IMR-90 (cell line): Measurements from ENCODE around the gene CRISPLD2. TPM values are rescaled to one million over a fixed set of nuclear protein-coding genes. Genes with fewer than 3 reads are reported as not detected.

ENCODE experiments used
- ATAC-seq: fragments of 200-7000 bp; cut with Tn5 transposase; 2 replicates; pipeline ENCODE4 v1.9.1; 2020; ENCODE audit warnings: low read depth, mild to moderate bottlenecking, moderate library complexity
- BruUV-seq: library from RNA; stranded (reverse); fragments of 400-500 nt; replicated peaks from 2 replicates; lab custom pipeline; 2021; lab: Mats Ljungman, UMichigan
- CTCF ChIA-PET: fragments of 300-600 bp; formaldehyde crosslinking; extraction: SDS; loops from one replicate; lab custom pipeline; 2021; ENCODE audit warnings: antibody characterized with exemption; lab: Yijun Ruan, JAX
- POLR2A ChIA-PET: fragments of 300-600 bp; sonication (Branson Sonifier 250); formaldehyde crosslinking; loops from one replicate; lab custom pipeline; 2022; ENCODE audit warnings: antibody characterized with exemption; ENCODE audit not compliant: unreplicated experiment; lab: Charles Lee
- DNase-seq: peaks from one replicate; pipeline ENCODE4 v3.0.0; 2013
- H2AFZ ChIP-seq: replicated peaks from 2 replicates; pipeline ENCODE3; 2013; ENCODE audit warnings: low read length, mild to moderate bottlenecking; ENCODE audit not compliant: poor library complexity
- H2AK5ac ChIP-seq: 2 replicates; pipeline ENCODE4 v1.6.1; 2013; ENCODE audit warnings: low read depth, low read length, inconsistent platforms
- H2AK9ac ChIP-seq: replicated peaks from 2 replicates; pipeline ENCODE3; 2013; ENCODE audit warnings: mild to moderate bottlenecking, low read depth, low read length, moderate library complexity; ENCODE audit not compliant: poor library complexity
- H2BK120ac ChIP-seq: 2 replicates; pipeline ENCODE4 v1.6.1; 2013; ENCODE audit warnings: low read depth, low read length, inconsistent platforms
- H2BK15ac ChIP-seq: 3 replicates; pipeline ENCODE4 v1.6.1; 2013; ENCODE audit warnings: low read depth, low read length, inconsistent platforms
- H2BK20ac ChIP-seq: 2 replicates; pipeline ENCODE4 v1.6.1; 2013; ENCODE audit warnings: low read depth, mild to moderate bottlenecking, inconsistent platforms, low read length, moderate library complexity
- H2BK5ac ChIP-seq: 2 replicates; pipeline ENCODE4 v1.6.1; 2013; ENCODE audit warnings: mild to moderate bottlenecking, low read depth, low read length, inconsistent platforms; ENCODE audit not compliant: poor library complexity, severe bottlenecking
- H3K14ac ChIP-seq: replicated peaks from 2 replicates; pipeline ENCODE4 v1.6.1; 2013; ENCODE audit warnings: low read depth, low read length, inconsistent platforms
- H3K18ac ChIP-seq: 2 replicates; pipeline ENCODE4 v1.6.1; 2013; ENCODE audit warnings: low read depth, low read length, control low read depth
- H3K23ac ChIP-seq: 2 replicates; pipeline ENCODE4 v1.6.1; 2013; ENCODE audit warnings: low read depth, low read length, inconsistent platforms
- H3K27ac ChIP-seq: 2 replicates; pipeline ENCODE4 v1.5.1; 2013; ENCODE audit warnings: mild to moderate bottlenecking, control low read depth, low read length; ENCODE audit not compliant: insufficient read depth
- H3K27me3 ChIP-seq: 2 replicates; pipeline ENCODE4 v1.6.1; 2013; ENCODE audit warnings: low read length; ENCODE audit not compliant: control insufficient read depth, insufficient read depth
- H3K36me3 ChIP-seq: 2 replicates; pipeline ENCODE4 v1.6.1; 2013; ENCODE audit warnings: low read length, mixed read lengths; ENCODE audit not compliant: control insufficient read depth, insufficient read depth
- H3K4ac ChIP-seq: 2 replicates; pipeline ENCODE4 v1.6.1; 2013; ENCODE audit warnings: low read depth, low read length, inconsistent platforms
- H3K4me1 ChIP-seq: 2 replicates; pipeline ENCODE4 v1.6.1; 2013; ENCODE audit warnings: low read length, mixed read lengths; ENCODE audit not compliant: control insufficient read depth, insufficient read depth
- H3K4me2 ChIP-seq: 2 replicates; pipeline ENCODE4 v1.6.1; 2013; ENCODE audit warnings: low read depth, mild to moderate bottlenecking, control low read depth, low read length, moderate library complexity
- H3K4me3 ChIP-seq: 2 replicates; pipeline ENCODE4 v1.5.1; 2013; ENCODE audit warnings: low read depth, mild to moderate bottlenecking, control low read depth, low read length, moderate library complexity; ENCODE audit not compliant: insufficient read depth
- H3K56ac ChIP-seq: 2 replicates; pipeline ENCODE4 v1.6.1; 2013; ENCODE audit warnings: low read length, inconsistent platforms; ENCODE audit not compliant: insufficient read depth; ENCODE audit errors: extremely low read depth
- H3K79me1 ChIP-seq, 2 experiments: 2 replicates each; pipeline ENCODE4 v1.6.1; 2013; ENCODE audit warnings: low read length in 2 of 2, inconsistent platforms in 1 of 2, low read depth in 1 of 2
- H3K9ac ChIP-seq: 2 replicates; pipeline ENCODE4 v1.6.1; 2013; ENCODE audit warnings: low read depth, low read length, control low read depth
- H3K9me1 ChIP-seq: 2 replicates; pipeline ENCODE4 v1.6.1; 2013; ENCODE audit warnings: low read length, inconsistent platforms; ENCODE audit not compliant: insufficient read depth
- H3K9me3 ChIP-seq: 2 replicates; pipeline ENCODE4 v1.6.1; 2013; ENCODE audit warnings: low read length; ENCODE audit not compliant: control insufficient read depth, insufficient read depth
- H4K20me1 ChIP-seq: 2 replicates; pipeline ENCODE4 v1.6.1; 2013; ENCODE audit warnings: low read length, inconsistent platforms; ENCODE audit not compliant: insufficient read depth
- H4K5ac ChIP-seq: 2 replicates; pipeline ENCODE4 v1.6.1; 2013; ENCODE audit warnings: mild to moderate bottlenecking, low read depth, low read length, control low read depth
- H4K8ac ChIP-seq, 2 experiments: 2 replicates each; pipeline ENCODE4 v1.6.1; 2013; ENCODE audit warnings: low read depth in 2 of 2, low read length in 2 of 2, control low read depth in 1 of 2, inconsistent platforms in 1 of 2
- H4K91ac ChIP-seq: 2 replicates; pipeline ENCODE4 v1.6.1; 2013; ENCODE audit warnings: low read depth, low read length, inconsistent platforms; ENCODE audit not compliant: insufficient read depth
- BHLHE40 ChIP-seq: fragments of 150-350 bp; IDR thresholded peaks from 2 replicates; pipeline ENCODE4 v1.6.1; 2016; ENCODE audit warnings: mild to moderate bottlenecking, low read depth, low read length
- CEBPB ChIP-seq: IDR thresholded peaks from 2 replicates; pipeline ENCODE4 v1.6.1; 2012; ENCODE audit warnings: low read depth, low read length, improper control_type of control experiment
- MAFK ChIP-seq: IDR thresholded peaks from 2 replicates; pipeline ENCODE4 v1.6.1; 2012; ENCODE audit warnings: low read depth, low read length, improper control_type of control experiment
- MXI1 ChIP-seq: IDR thresholded peaks from 2 replicates; pipeline ENCODE4 v1.6.1; 2012; ENCODE audit warnings: low read depth, mild to moderate bottlenecking, low read length, moderate library complexity, borderline replicate concordance
- RFX5 ChIP-seq: IDR thresholded peaks from 2 replicates; pipeline ENCODE4 v1.8.0; 2012; ENCODE audit warnings: low read depth, mild to moderate bottlenecking, low read length, moderate library complexity
- WGBS, 2 experiments: methylation state at CpG; one replicate each; pipeline versions ENCODE4 v1.1.5 to v1.1.7; 2013; ENCODE audit warnings: missing lambda C conversion rate in 2 of 2; ENCODE audit not compliant: insufficient read length in 1 of 2; ENCODE audit errors: extremely low coverage in 2 of 2; 5-methylcytosine and 5-hydroxymethylcytosine counted together
- dilution Hi-C: fragments of 300-500 bp; cut with HindIII; formaldehyde crosslinking; loops from one replicate; pipeline ENCODE4 v1.14.3; 2018; ENCODE audit warnings: low sequenced_read_pairs; ENCODE audit not compliant: unreplicated experiment
- in situ Hi-C: fragments of 300-500 bp; cut with MboI; formaldehyde crosslinking; loops from 3 replicates; pipeline ENCODE4 v1.14.3; 2019; ENCODE audit warnings: low sequenced_read_pairs, inconsistent platforms, mixed read lengths
- intact Hi-C: fragments of 100-400 bp; cut with micrococcal nuclease; formaldehyde crosslinking; loops from 2 replicates; pipeline ENCODE4 v1.10.0; 2022
- polyA plus RNA-seq, 3 experiments: library from polyadenylated mRNA; depleted of rRNA; stranded (reverse); fragments of >200 nt; gene quantifications; 2 replicates each; pipeline ENCODE4 v1.2.3, GENCODE V29; 2012; ENCODE audit warnings: low replicate concordance in 1 of 3
- total RNA-seq: library from RNA; depleted of rRNA; stranded (reverse); fragments of >200 nt; gene quantifications from 2 replicates; pipeline ENCODE4 v1.2.3, GENCODE V29; 2012
- TF ChIP-seq, protein P1 (sequence below): fragments of 150-350 bp; IDR thresholded peaks from 2 replicates; pipeline ENCODE4 v1.6.1; 2017; ENCODE audit warnings: mild to moderate bottlenecking, antibody characterized with exemption, low read length, low read depth

Gene CRISPLD2
- total and polyA plus RNA-seq, 2 of the 4 experiments (the other 2 are of a cell fraction), result 23.1 to 37.5 TPM

DNA sequence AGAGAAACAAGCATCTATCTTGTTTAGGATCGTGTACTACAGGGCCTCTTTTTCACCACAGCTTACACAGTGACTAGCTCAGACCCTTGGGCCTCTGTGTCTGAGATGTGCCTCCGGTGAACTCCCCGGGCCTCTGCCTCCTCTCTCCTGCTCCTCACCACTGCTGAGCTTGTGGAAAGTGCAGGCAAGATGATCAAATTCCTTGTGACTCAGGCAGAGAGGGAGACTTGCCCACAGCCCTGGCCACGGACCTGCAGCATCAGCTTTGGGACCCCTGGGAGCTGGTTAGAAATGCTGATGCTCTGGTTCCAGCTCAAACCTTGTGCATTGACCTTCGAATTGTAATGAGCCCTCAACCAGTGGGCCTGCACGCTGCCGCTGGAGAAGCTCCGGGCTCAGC is 111.7 kb downstream of the CRISPLD2 start:
- Histone ChIP-seq H3K9me1 (peaks cover 3% of the 10 kb centered on the region; the same call in 1 of the 2 replicates), H3K56ac (no peak overlapping the region), H4K8ac (no peak overlapping the region), H3K9me3 (no peaks in the 10 kb centered on the region), H4K5ac (no peak overlapping the region), H2BK120ac (no peak overlapping the region), H2AK5ac (no peak overlapping the region), H2BK20ac (no peak overlapping the region), H2AK9ac (no peak overlapping the region), H3K23ac (no peak overlapping the region), H3K79me1 (no peaks in the 10 kb centered on the region), H2AFZ (no peak overlapping the region), H3K4me2 (no peak overlapping the region), H3K4me1 (peaks cover 2% of the 10 kb centered on the region; the same call in 1 of the 2 replicates), H3K27me3 (no peaks in the 10 kb centered on the region), H3K14ac (no peak overlapping the region), H3K27ac (no peak overlapping the region), H2BK15ac (no peak overlapping the region), H4K91ac (no peak overlapping the region), H3K9ac (no peak overlapping the region), H3K36me3 (no peaks in the 10 kb centered on the region), H3K18ac (no peak overlapping the region), H2BK5ac (no peak overlapping the region), H4K20me1 (no peaks in the 10 kb centered on the region), H3K4me3 (no peak overlapping the region), H3K4ac (no peak overlapping the region)
- TF ChIP-seq RFX5 (no peak), CEBPB (no peak), MXI1 (no peak), MAFK (0 out of 2 replicates have a peak, but pooled peaks have one; percentile 1), BHLHE40 (no peak)
- TF ChIP-seq, protein P1, sequence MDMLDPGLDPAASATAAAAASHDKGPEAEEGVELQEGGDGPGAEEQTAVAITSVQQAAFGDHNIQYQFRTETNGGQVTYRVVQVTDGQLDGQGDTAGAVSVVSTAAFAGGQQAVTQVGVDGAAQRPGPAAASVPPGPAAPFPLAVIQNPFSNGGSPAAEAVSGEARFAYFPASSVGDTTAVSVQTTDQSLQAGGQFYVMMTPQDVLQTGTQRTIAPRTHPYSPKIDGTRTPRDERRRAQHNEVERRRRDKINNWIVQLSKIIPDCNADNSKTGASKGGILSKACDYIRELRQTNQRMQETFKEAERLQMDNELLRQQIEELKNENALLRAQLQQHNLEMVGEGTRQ, result no peak
- dilution Hi-C loops (no loop called here), in situ Hi-C loops (no loop called here), intact Hi-C loops (no loop called here)
- 100% methylated on average over 1 of the region's 8 CpGs; no CpG with 5 or more reads in 1 of the 2 experiments for WGBS, 2 experiments
- BruUV-seq, result no TSS peak
- ChIA-PET POLR2A (no interaction called here), CTCF (no interaction called here)
- ATAC-seq (peak; percentile 30; the same call in 1 of the 2 replicates), DNase-seq (peak; percentile 38)
